ENCODE measurements around the gene LEUTX.
"Not testable (repeated sequence)": the region's sequence is repeated elsewhere in the genome, so short reads cannot be mapped to it uniquely, and the experiment has no call there.

Gene LEUTX

GRCh38 chr19:39778763-39779162, at the start of gene LEUTX:
Gene LEUTX, plus strand, starts transcription at chr19:39778854. Its CDS starts 67 bp downstream, at chr19:39778921.
- DNase-seq = no peak

- no peak for DNase-seq
Measured at GRCh38 chr19:39729594-39729993, 49.1 kb upstream of the LEUTX start.

- no peak for DNase-seq
Measured at GRCh38 chr19:39731685-39732084, 47.0 kb upstream of the LEUTX start.

GRCh38 chr19:39733841-39734240, 44.8 kb upstream of the LEUTX start:
- no peak for DNase-seq

GRCh38 chr19:39735688-39736087, 43.0 kb upstream of the LEUTX start:
- no peak for DNase-seq

- no peak for DNase-seq
Measured at GRCh38 chr19:39736088-39736487, 42.6 kb upstream of the LEUTX start.

GRCh38 chr19:39737351-39737750, 41.3 kb upstream of the LEUTX start:
- no peak for DNase-seq

- DNase-seq = no peak
Measured at GRCh38 chr19:39737891-39738290, 40.8 kb upstream of the LEUTX start, which contains the start of gene CLC. Gene CLC, minus strand, starts transcription at chr19:39738029. Its CDS starts 77 bp downstream, at chr19:39737952.

- no peak for DNase-seq
Measured at GRCh38 chr19:39738814-39739213, 39.8 kb upstream of the LEUTX start.

- no peak for DNase-seq
Measured at GRCh38 chr19:39740395-39740794, 38.3 kb upstream of the LEUTX start.

GRCh38 chr19:39745643-39746042, 33.0 kb upstream of the LEUTX start:
- no peak for DNase-seq

- no peak for DNase-seq
Measured at GRCh38 chr19:39746836-39747529, 31.7 kb upstream of the LEUTX start.

GRCh38 chr19:39749981-39750380, 28.7 kb upstream of the LEUTX start:
- DNase-seq = no peak

- no peak for DNase-seq
Measured at GRCh38 chr19:39752390-39752789, 26.3 kb upstream of the LEUTX start.

GRCh38 chr19:39752795-39753194, 25.9 kb upstream of the LEUTX start:
- DNase-seq = no peak

- no peak for DNase-seq
Measured at GRCh38 chr19:39754544-39754943, 24.1 kb upstream of the LEUTX start.

- DNase-seq = no peak
Measured at GRCh38 chr19:39754971-39755370, 23.7 kb upstream of the LEUTX start.

- no peak for DNase-seq
Measured at GRCh38 chr19:39759457-39760184, 19.0 kb upstream of the LEUTX start.

GRCh38 chr19:39761851-39762250, 16.8 kb upstream of the LEUTX start:
- not testable (repeated sequence) for DNase-seq

GRCh38 chr19:39765091-39766076, 13.3 kb upstream of the LEUTX start:
- peak in 3 of 58 donors; percentile 3 to 18 (median 9) for DNase-seq

- DNase-seq = no peak
Measured at GRCh38 chr19:39768334-39768733, 10.3 kb upstream of the LEUTX start.

- no peak for DNase-seq
Measured at GRCh38 chr19:39768786-39769185, 9.9 kb upstream of the LEUTX start.

All from anterior cingulate cortex (tissue), 58 donors.